GM12865 (cell line): ENCODE results near the gene S1PR3.

Experiments used
- DNase-seq: peaks from one replicate; pipeline ENCODE4 v3.0.0; 2010; ENCODE audit warnings: low read depth
- H3K4me3 ChIP-seq: 2 replicates; pipeline ENCODE4 v1.5.1; 2011; ENCODE audit warnings: mild to moderate bottlenecking, low read depth, low read length, control low read depth
- TF ChIP-seq, protein P1 (sequence below): IDR thresholded peaks from 2 replicates; pipeline ENCODE4 v1.5.1; 2011; ENCODE audit warnings: low read length, control low read depth, low read depth, inconsistent platforms; ENCODE audit not compliant: insufficient read depth; ENCODE audit errors: missing control alignments

S1PR3 gene

DNA sequence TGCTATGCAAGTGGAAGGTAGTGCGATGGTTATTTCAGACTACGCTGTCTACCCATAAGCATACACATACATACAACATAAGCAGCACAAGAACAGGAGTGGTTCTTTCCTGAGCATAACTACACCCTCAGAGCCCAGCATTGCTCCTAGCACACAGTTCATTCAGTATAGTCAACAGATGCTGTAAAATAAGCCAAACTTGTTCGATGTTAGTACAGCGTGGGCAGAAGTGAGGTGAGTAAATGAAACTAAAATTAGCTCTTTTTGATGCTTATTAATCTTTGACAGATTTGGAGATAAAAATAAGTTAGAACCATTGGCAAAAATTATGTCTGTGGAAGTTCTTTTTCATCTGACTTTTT lies 47.8 kb downstream of the S1PR3 start:
- no peak overlapping the region for H3K4me3 ChIP-seq
- TF ChIP-seq, protein P1, sequence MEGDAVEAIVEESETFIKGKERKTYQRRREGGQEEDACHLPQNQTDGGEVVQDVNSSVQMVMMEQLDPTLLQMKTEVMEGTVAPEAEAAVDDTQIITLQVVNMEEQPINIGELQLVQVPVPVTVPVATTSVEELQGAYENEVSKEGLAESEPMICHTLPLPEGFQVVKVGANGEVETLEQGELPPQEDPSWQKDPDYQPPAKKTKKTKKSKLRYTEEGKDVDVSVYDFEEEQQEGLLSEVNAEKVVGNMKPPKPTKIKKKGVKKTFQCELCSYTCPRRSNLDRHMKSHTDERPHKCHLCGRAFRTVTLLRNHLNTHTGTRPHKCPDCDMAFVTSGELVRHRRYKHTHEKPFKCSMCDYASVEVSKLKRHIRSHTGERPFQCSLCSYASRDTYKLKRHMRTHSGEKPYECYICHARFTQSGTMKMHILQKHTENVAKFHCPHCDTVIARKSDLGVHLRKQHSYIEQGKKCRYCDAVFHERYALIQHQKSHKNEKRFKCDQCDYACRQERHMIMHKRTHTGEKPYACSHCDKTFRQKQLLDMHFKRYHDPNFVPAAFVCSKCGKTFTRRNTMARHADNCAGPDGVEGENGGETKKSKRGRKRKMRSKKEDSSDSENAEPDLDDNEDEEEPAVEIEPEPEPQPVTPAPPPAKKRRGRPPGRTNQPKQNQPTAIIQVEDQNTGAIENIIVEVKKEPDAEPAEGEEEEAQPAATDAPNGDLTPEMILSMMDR, result no peak
- DNase-seq, result no peak

DNA sequence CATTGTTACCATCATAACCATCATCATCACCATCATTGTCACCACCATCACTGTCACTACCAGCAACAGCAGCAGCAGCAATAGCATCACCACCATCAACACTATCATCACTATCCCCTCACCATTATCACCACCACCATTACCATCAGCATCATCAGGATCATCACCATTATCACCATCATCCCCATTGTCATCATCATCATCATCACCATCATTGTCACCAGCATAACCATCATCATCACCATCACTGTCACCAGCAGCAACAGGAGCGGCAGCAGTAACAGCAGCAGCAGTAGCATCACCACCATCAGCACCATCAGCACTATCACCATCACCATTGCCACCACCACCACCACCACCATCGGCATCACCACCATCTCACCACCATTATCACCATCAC lies 48.4 kb downstream of the S1PR3 start:
- DNase-seq, result no peak
- H3K4me3 ChIP-seq, result no peak overlapping the region
- TF ChIP-seq, protein P1, result no peak

DNA sequence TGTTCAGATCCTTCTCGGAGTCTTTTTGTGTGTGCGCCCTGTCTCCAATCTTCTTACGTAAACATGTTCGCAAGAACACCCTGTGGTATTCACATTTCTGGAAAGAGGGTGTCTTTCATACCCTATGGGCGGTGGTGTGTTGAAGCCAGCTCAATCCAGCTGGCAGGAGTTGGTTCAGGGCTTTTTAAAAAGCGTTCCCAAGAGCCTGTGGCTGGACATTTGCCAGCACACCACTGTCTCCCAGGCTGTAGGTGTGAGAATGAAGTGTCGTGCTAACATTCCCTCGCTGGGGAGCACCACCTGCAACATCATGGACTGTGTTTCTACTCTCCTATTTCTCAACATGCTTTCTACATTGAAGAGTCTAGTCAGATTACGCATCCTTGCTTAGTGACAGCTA lies 51.7 kb downstream of the S1PR3 start:
- no peak overlapping the region for H3K4me3 ChIP-seq
- DNase-seq, result no peak
- TF ChIP-seq, protein P1, result no peak

DNA sequence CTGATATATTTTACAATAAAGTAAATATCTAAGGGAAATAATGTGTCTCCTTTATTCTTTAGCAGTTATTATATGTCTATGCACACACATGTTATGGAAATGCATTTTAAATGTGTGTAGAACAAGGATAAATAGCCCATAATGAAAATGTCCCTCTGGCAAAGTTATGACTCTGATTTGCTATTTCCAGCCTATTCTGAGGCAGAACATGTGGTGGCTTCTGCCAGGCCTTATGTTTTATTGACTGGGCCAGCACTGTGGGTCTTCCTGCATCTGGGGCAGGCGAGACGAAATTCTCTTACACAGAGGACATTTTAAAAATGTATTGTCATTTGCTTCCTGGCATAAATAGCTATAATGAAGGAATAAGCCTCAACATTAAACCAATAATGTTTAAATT lies 52.8 kb downstream of the S1PR3 start:
- no peak for DNase-seq
- H3K4me3 ChIP-seq, result no peak overlapping the region
- TF ChIP-seq, protein P1, result no peak

DNA sequence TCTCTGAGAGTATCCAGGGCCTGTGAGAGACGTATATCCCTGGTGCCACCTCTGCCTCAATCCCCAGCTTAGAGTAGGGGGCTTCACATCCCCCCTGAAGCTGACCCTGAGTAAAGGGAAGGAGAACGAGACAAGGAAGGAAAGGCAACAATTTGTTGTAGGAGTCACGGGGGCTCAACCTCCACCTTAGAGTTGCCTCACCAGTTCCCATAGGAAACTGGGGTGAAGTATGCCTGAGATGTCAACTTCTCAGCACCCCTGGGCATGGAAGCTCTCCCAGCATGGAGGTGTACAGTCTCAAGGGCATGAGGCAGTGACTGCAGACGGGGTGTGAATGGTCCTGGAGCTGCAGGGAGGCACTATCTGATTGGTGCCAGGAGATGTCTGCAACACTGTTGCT lies 53.6 kb downstream of the S1PR3 start:
- TF ChIP-seq, protein P1, result no peak
- DNase-seq, result no peak
- H3K4me3 ChIP-seq, result no peak overlapping the region

DNA sequence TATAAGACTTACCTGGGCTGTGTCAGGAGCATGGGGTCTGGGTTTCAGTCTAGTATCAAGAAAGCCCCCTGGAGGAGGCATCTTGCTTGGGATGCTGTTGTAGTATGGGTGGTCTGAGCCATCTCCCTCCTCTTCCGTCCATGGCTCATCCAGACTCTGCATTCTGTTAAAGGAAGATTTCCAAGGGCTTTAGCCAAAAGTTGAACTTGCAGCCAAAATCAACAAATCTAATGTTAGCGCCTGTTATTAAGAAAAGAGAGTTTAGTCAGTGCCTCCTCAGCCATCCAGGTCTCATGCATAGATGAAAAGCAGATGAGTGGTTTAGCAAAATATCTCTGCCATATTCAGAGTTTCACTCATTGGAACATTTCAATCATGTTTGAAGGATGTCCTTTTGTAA lies 55.6 kb downstream of the S1PR3 start:
- no peak for DNase-seq
- no peak overlapping the region for H3K4me3 ChIP-seq
- TF ChIP-seq, protein P1, result no peak

DNA sequence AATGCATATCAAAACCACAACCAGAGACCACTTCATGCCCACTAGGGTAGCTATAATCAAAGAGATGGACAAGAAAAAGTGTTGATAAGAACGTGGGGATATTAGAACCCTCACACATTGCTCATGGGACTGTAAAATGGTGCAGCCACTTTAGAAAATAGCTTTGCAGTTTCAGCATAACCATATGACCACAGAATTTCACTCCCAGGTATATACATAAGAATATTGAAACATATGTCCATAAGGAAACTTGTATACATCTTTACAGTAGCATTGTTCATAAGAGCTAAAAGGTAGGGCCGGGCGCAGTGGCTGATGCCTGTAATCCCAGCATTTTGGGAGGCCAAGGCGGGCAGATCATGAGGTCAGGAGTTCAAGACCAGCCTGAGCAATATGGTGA lies 56.4 kb downstream of the S1PR3 start:
- TF ChIP-seq, protein P1, result no peak
- no peak for DNase-seq
- H3K4me3 ChIP-seq, result no peak overlapping the region
